Breast epithelium (tissue), 4 donors: ENCODE data around the gene ABHD16A. TPM values are rescaled to one million over a fixed set of nuclear protein-coding genes. Genes with fewer than 3 reads are reported as not detected.

Source experiments
- DNase-seq, 2 donors: peaks; one replicate each; pipeline ENCODE4 v3.0.0-alpha.2; 2019; ENCODE audit warnings: low spot score in 2 of 2
- H3K27ac ChIP-seq, 2 donors: fragments of 200-600 bp; sonication (generic) in 1 of 2; one replicate each; pipeline ENCODE4 v1.5.1; 2016 to 2019; ENCODE audit warnings: mild to moderate bottlenecking in 1 of 2
- H3K27me3 ChIP-seq, 2 donors: fragments of 200-600 bp; sonication (generic) in 1 of 2; one replicate each; pipeline versions ENCODE4 v1.5.1 to v1.6.0; 2017 to 2019; ENCODE audit warnings: control low read depth in 1 of 2, mild to moderate bottlenecking in 1 of 2
- H3K36me3 ChIP-seq: fragments of 200-600 bp; one replicate; pipeline ENCODE4 v1.5.1; 2019
- H3K4me1 ChIP-seq, 2 donors: fragments of 200-600 bp; sonication (generic); one replicate each; pipeline ENCODE4 v1.5.1; 2016 to 2019; ENCODE audit warnings: control low read depth in 1 of 2
- H3K4me3 ChIP-seq, 3 donors: fragments of 200-600 bp; sonication (generic); 1 replicate in 2 of 3; 2 replicates in 1 of 3; pipeline ENCODE4 v1.5.1; 2016 to 2019; ENCODE audit warnings: mild to moderate bottlenecking in 3 of 3, moderate library complexity in 2 of 3
- H3K9me3 ChIP-seq, 2 donors: fragments of 200-600 bp; sonication (generic) in 1 of 2; one replicate each; pipeline ENCODE4 v1.5.1; 2016 to 2019; ENCODE audit warnings: control low read depth in 1 of 2
- CTCF ChIP-seq, 3 donors: fragments of 450-650 bp; IDR thresholded peaks; one replicate each; pipeline ENCODE4 v1.5.1; 2016 to 2017; ENCODE audit warnings: antibody characterized with exemption in 3 of 3, mild to moderate bottlenecking in 3 of 3, moderate library complexity in 3 of 3
- POLR2A ChIP-seq: fragments of 450-650 bp; IDR thresholded peaks from one replicate; pipeline ENCODE4 v1.6.1; 2016; ENCODE audit warnings: antibody characterized with exemption, mild to moderate bottlenecking, moderate library complexity
- POLR2AphosphoS5 ChIP-seq, 3 donors: sonication (generic); formaldehyde crosslinking; IDR thresholded peaks; one replicate each; pipeline ENCODE4 v1.6.1; 2017; ENCODE audit warnings: antibody characterized with exemption in 3 of 3
- intact Hi-C: fragments of 100-400 bp; cut with DNase I; formaldehyde crosslinking; loops from one replicate; pipeline ENCODE4 v1.15.1; 2023; ENCODE audit warnings: low total_unique reads
- total RNA-seq, 3 donors: library from RNA; depleted of rRNA; stranded (reverse); fragments of >200 nt; gene quantifications; one replicate each; pipeline ENCODE4 v1.1.0, GENCODE V29; 2016

Gene ABHD16A
- total RNA-seq, 3 donors from 2014 or later, result 42.6 to 62.6 (median 50.5) TPM

GRCh38 chr6:31707701-31708100 lies 4.6 kb upstream of the ABHD16A start:
- TF ChIP-seq CTCF (IDR thresholded peaks at IDR 0.05) (no peak), POLR2A (no peak), POLR2AphosphoS5 (IDR thresholded peaks at IDR 0.05) (no peak)
- no peak overlapping the region for H3K4me3 ChIP-seq

GRCh38 chr6:31706599-31706998 lies 3.5 kb upstream of the ABHD16A start, which contains the start of gene LY6G6F:
Gene LY6G6F, plus strand, starts transcription at chr6:31706866. Its CDS starts 41 bp downstream, at chr6:31706907.
- no peak within 1 kb of the TSS for H3K27ac ChIP-seq
- TF ChIP-seq CTCF (IDR thresholded peaks at IDR 0.05) (no peak), POLR2A (no peak), POLR2AphosphoS5 (IDR thresholded peaks at IDR 0.05) (no peak)
- H3K4me1 ChIP-seq, result peaks cover 2 to 12% of the 10 kb centered on the region in 2 donors
- no peaks in the 10 kb centered on the region for H3K9me3 ChIP-seq
- intact Hi-C loops, result loop anchor here (10.0 kb wide), 1 partner anchor 58 kb away; the partner anchor contains the start of gene SAPCD1
- DNase-seq, result no peak
- no peaks in the 10 kb centered on the region for H3K27me3 ChIP-seq
- no peaks in the 10 kb centered on the region for H3K36me3 ChIP-seq
- H3K4me3 ChIP-seq, result no peak within 1 kb of the TSS

More at GRCh38 chr6:31707701-31708100, 4.6 kb upstream of the ABHD16A start:
- DNase-seq, result no peak
- Histone ChIP-seq H3K36me3 (no peaks in the 10 kb centered on the region), H3K27me3 (no peaks in the 10 kb centered on the region), H3K9me3 (no peaks in the 10 kb centered on the region), H3K27ac (no peak overlapping the region), H3K4me1 (peaks cover 0 to 6% of the 10 kb centered on the region in 2 donors)
- intact Hi-C loops, result loop anchor here (10.0 kb wide), 1 partner anchor 57 kb away; the partner anchor contains the start of gene SAPCD1

GRCh38 chr6:31705931-31706330 lies 2.8 kb upstream of the ABHD16A start:
- intact Hi-C loops, result loop anchor here (10.0 kb wide), 1 partner anchor 59 kb away; the partner anchor contains the start of gene SAPCD1
- no peak overlapping the region for H3K27ac ChIP-seq

DNA sequence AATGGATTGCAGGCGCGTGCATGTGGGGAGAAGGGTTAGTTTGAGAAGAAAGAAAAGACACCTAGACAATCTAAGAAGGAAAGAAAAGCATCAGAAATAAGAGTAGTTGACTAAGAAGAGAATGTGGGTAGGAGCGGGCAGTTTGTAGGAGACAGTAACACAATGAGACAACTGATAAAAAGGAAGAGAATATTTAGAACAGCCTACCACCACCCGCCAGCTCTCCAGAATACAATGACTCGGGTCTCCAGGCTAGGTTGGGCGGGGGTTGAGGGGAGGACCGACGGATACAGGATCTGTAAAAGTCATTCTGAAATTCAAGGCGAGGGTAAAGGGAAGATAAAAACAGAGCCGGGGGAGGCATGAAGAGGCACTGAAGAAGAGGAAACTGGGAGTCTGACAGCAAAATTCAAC lies 712 bp downstream of the ABHD16A start:
- Histone ChIP-seq H3K27ac (peak overlapping the region; percentile 98 to 99), H3K36me3 (no peaks in the 10 kb centered on the region)
- TF ChIP-seq POLR2A, result no peak
- TF ChIP-seq POLR2AphosphoS5 (IDR thresholded peaks at IDR 0.05), result no peak
- no peak for TF ChIP-seq CTCF (IDR thresholded peaks at IDR 0.05)

More at GRCh38 chr6:31705931-31706330, 2.8 kb upstream of the ABHD16A start:
- Histone ChIP-seq H3K9me3 (no peaks in the 10 kb centered on the region), H3K4me1 (peaks cover 4 to 17% of the 10 kb centered on the region in 2 donors), H3K36me3 (no peaks in the 10 kb centered on the region), H3K4me3 (no peak overlapping the region), H3K27me3 (no peaks in the 10 kb centered on the region)
- no peak for TF ChIP-seq POLR2AphosphoS5 (IDR thresholded peaks at IDR 0.05)
- no peak for TF ChIP-seq POLR2A
- no peak for TF ChIP-seq CTCF (IDR thresholded peaks at IDR 0.05)
- DNase-seq, result no peak

DNA sequence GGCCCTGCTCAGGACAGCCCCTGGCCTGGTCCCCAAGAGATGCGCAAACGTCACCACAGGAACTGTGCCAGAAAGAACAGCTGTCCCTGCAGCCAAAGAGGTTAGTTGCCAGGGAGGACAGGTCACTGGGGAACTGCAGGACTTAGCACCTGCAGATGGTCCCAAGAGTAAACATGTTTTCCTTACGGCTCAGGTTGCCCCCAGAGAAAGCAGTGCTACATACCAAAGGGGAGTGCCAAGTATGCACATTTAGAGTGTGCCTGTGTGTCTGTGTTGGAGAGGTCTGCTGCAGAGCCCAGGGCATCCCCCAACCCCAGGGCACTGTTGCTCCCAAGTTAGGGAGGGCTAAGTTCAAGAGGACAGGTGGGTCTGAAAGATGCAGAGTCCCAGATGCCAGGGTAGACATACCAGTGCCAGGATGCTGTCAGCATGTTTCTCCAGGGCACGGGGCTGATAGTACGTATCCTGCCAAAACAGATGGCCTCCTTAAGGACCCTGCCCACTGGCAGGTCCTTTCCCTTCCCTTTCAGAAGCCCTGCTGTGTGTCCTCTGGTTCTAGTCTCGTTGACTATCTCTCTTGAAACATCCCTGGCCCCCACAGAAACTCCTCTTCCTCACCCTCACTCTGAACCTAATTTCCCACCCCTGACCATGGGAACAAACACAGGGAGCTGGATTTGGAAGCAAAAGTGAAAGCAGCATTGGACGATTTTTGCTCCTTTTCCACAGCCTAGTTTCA lies 1.3 kb downstream of the ABHD16A start:
- no peak for DNase-seq
- peaks cover 4 to 17% of the 10 kb centered on the region in 2 donors for H3K4me1 ChIP-seq
- H3K9me3 ChIP-seq, result no peaks in the 10 kb centered on the region
- TF ChIP-seq CTCF (IDR thresholded peaks at IDR 0.05) (no peak), POLR2A (no peak), POLR2AphosphoS5 (IDR thresholded peaks at IDR 0.05) (no peak)
- no peaks in the 10 kb centered on the region for H3K27me3 ChIP-seq
- peak overlapping the region; percentile 5 to 99 for H3K27ac ChIP-seq
- intact Hi-C loops, result loop anchor here (1.0 to 10.0 kb wide), 2 partner anchors 16 to 63 kb away; partner anchors contain the start of gene SAPCD1
- peak overlapping the region; percentile 79 to 90 (median 86) for H3K4me3 ChIP-seq
- H3K36me3 ChIP-seq, result no peaks in the 10 kb centered on the region

More for the DNA sequence above, 712 bp downstream of the ABHD16A start:
- H3K4me1 ChIP-seq, result peaks cover 4 to 17% of the 10 kb centered on the region in 2 donors
- H3K4me3 ChIP-seq, result peak overlapping the region; percentile 79 to 90 (median 86)
- intact Hi-C loops, result loop anchor here (1.0 to 10.0 kb wide), 2 partner anchors 16 to 62 kb away; partner anchors contain the start of gene SAPCD1
- no peaks in the 10 kb centered on the region for H3K27me3 ChIP-seq
- DNase-seq, result no peak
- no peaks in the 10 kb centered on the region for H3K9me3 ChIP-seq
